HL-60/S4 (cell line): ENCODE measurements around the gene TPK1.

ENCODE experiments used
- in situ Hi-C: fragments of 300-500 bp; cut with MboI; formaldehyde crosslinking; loops from 2 replicates; pipeline ENCODE4 v1.14.3; 2022; ENCODE audit warnings: low sequenced_read_pairs

TPK1 gene

DNA sequence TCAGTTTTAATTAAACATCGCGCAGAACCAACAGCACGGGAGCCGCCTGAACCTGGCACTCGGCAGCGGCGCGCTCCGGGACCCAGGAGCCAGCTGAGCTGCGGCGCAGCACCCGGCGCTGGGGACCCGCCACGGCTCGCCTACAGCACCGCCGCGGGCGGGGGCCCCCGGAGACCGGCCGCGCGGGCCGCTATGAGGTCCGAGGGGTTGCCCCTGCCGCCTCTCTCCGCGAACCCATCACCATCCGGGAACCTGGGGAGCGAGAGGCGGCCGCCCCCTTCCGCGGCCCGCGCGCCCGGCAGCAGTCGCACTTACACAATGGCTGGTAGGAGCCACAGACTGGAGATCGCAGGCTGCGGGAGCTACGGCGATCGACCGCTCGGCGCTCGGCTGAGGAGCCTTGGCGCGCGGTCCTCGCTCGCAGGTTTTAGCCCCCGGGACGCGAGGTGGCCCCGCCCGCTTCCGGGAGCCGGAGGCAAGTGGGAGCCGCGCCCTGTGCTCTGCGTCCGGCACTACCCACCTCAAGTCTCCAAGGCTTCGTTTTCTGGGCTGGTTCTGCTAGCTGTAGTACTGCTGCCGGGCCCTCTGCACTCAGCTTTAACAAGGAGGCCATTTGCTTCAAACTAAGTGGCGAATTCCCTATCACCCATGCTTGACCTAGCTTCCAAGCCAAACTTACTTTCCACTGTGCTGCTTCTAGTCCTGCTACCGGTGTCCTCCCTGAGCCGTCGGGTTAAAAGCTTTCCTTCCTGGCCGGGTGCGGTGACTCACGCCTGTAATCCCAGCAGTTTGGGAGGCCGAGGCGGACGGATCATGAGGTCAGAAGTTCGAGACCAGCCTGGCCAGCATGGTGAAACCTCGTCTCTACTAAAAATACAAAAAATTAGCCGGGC, at the start of gene TPK1:
TPK1 (minus strand) TSS at position 402 of the 893 bp plus-strand sequence. CDS start 451 bp downstream, outside the sequence.
- in situ Hi-C loops, result no loop called here

DNA sequence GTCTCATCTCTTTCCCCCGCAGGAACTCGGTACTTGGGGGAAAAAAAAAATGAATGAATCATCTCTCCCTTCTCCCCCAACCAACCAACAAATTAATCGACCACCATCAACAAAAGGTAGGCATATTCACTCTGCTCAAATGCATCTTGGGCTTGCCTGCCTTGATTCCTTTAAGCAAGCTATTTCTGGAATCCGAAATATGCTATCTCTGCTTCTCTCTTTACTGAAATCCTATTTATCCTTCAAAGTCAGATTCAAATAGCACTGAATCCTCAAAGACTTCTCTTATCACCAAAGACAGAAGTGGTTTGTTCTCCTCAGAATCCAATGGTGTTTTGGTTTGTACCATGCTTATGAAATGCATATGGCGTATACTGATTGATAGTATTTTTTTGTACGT, 49.6 kb upstream of the TPK1 start:
- in situ Hi-C loops, result no loop called here

DNA sequence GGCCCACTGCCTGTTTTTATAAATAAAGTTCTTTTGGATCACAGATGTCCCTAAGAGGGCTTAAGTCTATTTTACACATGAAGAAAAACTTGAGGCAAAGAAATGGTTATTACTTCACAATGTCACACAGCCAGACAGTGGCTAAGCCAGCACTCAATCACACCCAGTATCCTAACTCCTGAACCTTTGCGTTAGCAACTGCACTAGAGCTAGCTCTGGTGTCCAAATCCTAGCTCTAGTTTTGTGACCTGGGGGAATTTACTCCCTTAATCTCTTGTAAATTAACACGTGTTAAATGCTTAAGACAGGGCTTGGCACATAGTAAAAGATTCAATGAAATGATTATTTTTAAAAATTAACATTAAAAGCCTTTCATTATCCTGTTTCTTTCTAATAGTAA, 49.0 kb upstream of the TPK1 start:
- in situ Hi-C loops, result no loop called here

DNA sequence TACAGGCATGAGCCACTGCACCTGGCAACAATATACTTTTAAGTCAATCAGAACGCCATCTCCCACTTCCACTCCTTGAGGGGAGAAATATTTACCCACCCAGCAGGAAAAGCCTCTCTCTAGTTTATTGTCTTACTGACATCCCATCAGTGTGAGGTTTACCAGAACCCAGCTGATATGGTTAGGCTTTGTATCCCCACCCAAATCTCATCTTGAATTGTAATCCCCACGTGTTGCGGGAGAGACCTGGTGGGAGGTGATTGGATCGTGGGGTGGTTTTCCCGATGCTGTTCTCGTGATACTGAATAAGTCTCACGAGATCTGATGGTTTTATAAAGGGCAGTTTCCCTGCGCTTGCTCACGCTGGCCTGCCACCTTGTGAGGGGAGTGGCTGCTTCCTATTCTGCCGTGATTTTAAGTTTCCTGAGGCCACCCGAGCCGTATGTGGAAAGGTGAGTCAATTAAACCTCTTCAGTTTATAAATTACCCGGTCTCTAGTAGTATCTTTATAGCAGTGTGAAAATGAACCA, 37.5 kb upstream of the TPK1 start:
- in situ Hi-C loops, result no loop called here

DNA sequence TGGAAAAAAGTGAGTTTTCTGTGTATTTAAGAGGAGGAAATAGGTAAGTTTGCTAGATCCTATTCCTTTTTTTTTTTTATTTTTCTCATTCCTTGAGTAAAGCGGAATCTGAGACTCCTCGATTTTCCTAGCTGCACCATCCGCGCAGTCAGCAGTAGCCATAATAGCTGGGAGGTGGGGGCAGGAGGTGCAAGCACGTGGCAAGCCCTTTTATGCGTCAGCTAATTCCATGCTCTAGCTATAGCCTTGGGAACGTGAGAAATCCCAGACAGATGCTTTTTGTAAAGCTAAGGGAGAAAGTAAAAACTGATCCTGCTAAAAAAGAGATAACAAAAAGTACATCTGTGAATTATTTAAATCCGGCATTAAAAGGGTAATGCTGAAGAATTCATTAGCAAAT, 33.2 kb upstream of the TPK1 start:
- in situ Hi-C loops, result no loop called here

DNA sequence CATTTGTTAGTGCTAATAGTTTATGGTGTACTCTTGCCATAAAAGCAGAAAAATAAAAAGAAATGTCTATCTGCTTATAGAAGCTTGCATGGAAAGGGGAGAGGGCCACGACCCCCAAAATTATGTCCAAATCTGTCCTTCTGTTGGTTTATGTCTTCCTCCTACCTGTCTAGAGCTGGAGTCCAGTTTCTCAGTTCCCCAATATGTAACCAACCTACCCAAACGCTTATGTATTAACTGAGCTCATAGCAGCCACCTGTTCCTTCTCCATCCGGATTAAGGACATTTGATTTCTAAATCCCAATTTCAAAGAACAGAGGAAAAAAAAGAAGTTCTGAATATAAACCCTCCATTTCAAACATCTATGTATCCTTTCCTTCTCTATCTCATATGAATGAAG, 30.3 kb upstream of the TPK1 start:
- in situ Hi-C loops, result no loop called here

DNA sequence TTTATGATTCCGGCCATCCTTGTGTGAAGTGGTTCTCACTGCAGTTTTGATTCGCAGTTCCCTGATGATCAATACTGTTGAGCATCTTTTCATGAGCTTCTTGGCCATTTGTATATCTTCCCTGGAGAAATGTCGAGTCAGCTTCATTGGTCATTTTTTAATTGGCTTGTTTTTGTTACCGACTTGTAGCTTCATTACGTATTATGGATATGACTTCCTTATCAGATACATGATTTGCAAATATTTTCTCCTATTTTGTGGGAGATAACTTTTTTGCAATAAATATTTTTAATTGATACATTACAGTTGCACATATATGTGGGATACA, 27.4 kb upstream of the TPK1 start:
- in situ Hi-C loops, result no loop called here

DNA sequence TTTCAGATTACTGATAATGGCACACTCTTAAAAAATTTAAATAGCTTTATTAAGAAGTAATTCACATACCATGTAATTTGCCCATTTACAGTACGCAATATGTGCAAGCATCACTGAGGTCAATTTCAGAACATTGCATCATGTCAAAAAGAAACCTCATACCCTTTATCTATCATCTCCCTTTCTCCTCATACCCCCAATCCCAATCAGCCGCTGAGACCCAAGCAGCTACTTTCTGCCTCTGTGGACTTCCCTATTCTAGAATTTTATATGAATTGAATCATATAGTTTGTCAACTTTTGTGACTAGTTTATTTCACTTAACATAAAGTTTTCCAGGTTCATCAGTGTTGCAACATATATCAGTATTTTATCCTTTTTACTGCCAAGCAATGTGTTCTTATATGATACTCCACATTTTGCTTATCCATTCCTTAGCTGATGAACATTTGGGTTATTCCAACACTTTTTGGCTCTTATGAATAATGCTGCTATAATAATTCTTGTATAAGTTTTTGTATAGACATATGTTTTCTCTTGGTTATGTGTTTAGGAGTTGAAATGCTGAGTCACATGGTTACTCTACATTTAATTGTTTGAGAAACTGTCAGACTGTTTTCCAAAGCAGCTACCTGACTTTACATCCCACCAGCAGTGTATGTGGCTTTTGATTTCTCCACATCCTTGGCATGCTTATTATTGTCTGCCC, 26.9 kb upstream of the TPK1 start:
- in situ Hi-C loops, result no loop called here

DNA sequence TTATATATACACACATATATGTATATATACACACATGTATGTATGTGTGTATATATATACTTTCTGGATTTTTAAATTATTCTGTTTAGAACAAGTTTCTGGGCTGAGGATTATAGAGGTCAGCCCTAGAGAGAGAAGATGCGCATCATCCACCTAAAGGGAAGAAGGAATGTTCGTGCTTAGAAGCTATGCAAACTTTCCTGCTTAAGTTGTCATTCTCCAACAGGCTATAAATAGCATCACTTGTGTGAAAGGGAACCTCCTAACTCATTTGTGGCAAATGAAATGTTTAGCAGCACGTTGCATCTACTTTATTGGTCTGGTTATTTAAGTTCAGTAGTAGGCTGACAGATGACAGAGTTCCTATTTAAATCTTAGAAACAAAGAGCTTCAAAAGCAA, 23.9 kb upstream of the TPK1 start:
- in situ Hi-C loops, result no loop called here

DNA sequence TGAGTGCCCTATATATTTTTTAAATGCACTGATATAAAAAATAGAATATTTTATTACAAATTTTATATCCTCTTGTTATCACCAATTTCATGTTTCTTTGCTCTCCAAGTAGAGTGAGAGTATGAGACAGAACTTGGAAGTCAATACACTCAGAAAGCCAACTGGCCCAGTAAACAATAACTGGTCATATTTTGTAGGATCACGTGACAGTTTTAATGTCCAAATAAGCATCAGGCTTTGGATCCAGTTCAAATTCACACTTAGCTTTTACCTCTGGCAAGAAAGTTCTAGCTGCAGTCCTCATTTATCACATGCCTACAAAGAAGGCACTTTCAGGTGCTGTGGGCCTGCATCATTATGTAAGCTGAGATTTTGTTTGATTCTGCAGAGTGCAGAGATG, 21.6 kb upstream of the TPK1 start:
- in situ Hi-C loops, result no loop called here

DNA sequence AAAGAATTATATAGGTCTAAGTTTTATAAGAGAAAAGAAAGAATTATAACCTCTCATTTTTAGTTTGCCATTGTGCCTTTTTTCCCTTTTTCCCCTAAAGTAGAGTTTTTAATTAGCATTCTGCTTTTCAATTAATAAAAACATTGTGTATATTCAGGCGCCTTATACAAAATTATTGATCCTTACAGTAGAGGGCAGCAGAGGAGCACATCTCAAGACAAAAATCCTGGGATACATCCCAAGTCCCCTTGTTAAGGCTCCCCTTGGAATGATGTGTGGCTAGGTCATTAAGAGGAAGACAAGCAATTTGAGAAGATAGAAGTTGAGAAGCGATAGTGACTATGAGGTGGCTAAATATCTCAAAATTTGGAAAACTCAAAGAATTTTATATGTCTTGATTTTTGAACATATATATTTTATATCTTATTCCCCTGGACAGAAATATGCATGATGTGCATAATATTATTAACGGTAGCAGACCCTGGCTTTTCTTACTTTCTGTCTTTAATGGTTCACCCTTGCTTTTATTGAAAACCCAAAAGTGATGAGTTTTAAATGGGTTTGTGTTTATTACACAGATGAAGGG, 19.1 kb upstream of the TPK1 start:
- in situ Hi-C loops, result no loop called here

DNA sequence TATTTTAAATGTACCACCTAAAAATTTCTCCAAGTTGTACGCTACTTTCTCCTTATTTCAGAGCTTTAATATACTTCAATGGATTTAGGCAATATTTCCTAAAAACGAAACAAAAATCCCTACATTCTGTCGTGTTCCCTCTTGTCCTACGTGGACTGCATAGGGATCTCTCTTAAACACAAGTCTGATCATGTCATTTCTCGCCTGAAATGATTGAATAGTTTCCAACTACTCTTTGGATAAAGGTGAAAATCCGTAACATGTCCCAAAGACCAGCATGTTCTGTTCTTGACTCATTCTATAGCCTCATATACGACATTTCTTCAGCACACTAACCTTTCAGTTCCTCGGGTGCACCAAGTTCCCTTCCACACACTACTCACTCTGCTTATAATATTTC, 17.7 kb upstream of the TPK1 start:
- in situ Hi-C loops, result no loop called here

DNA sequence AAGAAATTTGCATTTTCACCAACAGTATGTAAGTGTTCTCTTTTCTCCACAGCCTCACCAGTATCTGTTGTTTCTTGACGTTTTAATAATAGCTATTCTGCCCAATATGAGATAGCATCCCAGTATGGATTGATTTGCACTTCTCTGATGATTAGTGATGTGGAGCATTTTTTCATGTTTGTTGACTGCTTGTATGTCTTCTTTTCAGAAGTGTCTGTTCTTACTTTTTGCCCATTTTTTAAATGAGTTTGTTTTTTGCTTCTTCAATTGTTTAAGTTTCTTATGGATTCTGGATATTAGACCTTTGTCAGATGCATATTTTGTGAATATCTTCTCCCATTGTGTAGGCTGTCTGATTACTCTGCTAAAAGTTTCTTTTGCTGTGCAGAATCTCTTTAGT, 12.2 kb upstream of the TPK1 start:
- in situ Hi-C loops, result no loop called here

DNA sequence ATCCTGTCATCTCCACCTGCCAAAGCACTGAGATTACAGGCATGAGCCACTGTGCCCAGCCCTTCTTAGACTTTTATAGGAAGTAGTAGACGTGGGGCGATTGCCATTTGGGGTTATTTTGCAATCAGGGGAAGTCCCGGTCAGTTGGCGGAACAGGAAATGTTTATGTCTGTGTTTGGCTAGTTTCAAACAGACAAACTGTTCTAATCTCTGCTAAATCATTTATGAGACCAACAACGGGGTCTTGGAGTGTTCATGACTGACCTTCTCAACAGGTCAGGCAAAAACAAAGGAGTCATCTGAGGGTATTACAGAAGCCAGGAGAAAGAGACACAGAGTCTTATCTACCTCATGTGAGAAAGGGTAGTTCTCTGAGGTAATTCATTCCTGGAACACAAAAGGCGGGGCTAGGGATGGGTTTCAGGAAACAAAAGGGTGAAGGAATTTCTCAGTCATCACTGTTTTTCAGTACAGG, 6.6 kb upstream of the TPK1 start:
- in situ Hi-C loops, result no loop called here

DNA sequence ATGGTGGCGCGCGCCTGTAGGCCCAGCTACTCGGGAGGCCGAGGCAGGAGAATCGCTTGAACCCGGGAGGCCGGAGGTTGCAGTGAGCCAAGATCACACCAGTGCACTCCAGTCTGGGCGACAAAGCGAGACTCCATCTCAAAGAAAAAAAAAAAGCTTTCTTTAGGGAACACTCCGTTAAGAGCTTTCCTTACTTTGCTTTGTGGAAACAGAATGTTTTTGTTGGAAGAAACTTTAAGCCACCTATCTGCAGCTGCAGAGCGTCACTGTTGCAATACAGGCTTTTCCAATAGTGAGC, 641 bp upstream of the TPK1 start:
- in situ Hi-C loops, result no loop called here

DNA sequence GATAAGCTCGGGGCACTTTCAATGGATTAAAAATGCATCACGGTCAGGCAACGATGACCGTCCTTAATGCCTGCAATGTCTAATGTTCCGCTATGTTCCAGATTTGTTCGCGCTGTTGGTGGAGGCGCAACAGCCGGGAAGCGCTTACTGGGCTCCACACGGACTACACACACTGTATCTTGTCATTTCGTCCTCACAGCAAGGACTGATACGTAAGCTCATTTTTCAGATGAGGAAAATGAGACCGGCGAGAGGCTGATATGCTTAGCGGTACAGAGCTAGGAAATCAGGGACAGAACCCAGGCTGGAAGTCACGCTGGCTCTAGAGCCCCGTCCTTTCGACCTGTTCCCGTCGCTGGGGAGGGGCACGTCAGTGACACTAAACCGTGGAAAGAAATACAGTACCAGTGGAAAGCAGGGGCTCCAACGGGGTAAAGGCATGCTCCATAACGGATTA, 670 bp downstream of the TPK1 start:
- in situ Hi-C loops, result no loop called here

DNA sequence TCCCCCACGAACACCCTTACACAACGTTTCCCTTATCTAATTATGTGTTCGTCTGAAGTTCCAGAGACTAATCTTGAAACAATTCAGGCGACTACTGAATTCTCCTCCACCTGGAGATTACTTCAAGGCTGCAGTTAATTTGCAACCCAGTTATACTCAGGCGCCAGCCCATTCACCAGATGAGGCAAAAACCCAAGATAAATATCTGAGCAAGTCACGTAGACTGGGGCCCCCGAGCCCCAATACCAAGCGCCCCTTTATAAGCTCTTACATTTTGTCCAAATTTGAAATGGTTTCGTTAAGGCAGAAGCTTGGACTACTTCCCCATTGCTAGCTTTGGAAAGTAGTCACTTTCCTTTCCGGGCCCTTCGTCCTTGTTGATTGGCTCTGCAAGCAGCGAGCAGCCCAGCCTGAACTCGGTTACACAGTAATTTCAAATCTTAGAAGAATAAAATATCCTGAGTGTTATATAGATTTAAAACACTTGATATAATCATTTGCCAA, 1.2 kb downstream of the TPK1 start:
- in situ Hi-C loops, result no loop called here

DNA sequence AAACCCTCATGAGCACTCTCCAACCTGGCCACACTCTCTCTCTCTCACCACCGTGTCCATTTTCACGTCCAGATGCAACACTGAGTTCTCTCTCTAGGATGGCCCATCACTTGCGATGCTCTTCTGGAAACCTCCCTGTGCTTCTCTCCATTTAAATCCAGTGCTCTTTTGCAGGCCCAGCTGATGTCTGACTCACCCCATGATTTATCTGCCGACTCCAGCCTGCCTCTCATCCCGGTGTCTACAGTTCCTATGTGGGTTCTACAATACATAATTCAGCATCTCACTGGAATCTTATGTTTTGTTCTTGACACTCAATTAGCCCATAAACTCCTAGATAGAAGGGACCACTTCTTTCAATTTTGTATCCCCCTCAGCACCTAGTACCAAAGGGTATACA, 5.0 kb downstream of the TPK1 start:
- in situ Hi-C loops, result no loop called here

DNA sequence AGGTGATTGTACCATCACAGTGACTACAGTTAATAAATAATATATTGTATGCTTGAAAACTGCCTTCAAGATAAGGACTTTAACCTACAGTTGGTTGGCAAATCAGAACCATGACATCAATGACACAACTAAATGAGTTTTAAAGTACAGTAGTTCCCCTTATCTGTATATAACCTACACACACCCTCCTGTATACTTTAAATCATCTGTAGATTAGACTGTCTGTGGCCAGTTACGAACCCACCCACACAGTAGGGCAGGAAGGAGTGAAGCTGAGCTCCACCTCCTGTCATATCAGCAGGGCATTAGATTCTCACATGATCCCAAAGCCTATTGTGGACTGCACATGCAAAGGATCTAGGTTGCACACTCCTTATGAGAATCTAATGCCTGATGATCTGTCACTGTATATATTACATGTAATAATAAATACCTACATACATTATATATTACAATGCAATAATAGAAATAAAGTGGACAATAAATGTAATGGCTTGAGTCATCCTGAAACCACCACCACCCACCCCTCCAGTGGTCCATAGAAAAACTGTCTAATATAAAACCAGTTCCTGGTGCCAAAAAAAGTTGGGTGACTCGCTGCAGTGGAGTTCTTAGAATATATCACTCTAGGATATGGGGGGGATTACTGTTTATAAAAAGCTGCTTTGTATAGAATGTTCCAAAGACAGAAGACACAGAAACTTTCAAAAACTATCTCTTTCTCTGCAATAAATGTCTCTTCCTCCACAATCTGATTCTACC, 5.6 kb downstream of the TPK1 start:
- in situ Hi-C loops, result no loop called here

DNA sequence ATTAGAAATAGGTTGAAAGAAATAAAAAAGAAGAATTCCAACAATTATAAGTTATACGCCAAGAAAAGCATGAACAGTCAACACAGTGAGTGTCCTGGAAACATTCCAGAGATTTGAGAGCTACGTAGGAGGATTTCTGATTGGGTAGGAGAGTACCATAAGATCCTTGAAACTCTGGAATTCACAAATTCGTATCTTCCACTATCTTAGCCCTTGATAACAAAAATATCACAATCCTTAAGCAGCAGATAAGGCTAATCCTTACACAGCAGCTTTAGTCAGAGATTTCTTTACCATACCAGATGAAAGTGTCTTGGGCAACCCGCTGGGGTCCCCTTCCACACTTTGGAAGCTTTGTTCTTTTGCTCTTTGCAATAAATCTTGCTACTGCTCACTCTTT, 8.2 kb downstream of the TPK1 start:
- in situ Hi-C loops, result no loop called here

DNA sequence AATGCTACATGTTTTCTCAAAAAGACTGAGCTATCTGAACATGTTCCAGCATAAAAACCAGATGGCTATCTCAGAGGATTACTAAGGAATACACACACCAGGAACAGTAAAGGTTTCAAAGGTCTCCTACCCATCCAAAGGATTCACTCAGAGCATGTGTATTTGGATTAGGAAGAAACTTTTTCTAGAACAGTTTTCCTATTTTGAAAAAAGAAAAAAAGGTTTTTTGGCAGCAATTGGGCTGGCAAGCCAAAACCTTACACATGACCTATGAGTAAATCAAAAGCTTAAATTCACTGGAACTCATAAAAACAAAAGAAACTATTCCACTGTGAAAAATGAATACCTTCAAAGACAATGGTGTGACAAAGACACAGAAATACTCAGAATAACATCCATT, 9.6 kb downstream of the TPK1 start:
- in situ Hi-C loops, result no loop called here
